ENCODE measurements around the gene RAB27A. TPM values are rescaled to one million over a fixed set of nuclear protein-coding genes. Genes with fewer than 3 reads are reported as not detected.

Gene RAB27A
- total and polyA plus RNA-seq, 2 of the 8 experiments (the other 6 are each of a cell fraction or from before 2014, with no cell fraction given), result 2.3 to 6.5 TPM

- no peak for TF ChIP-seq CTBP2 (IDR thresholded peaks at IDR 0.05; ENCODE audit: borderline replicate concordance, insufficient read depth, insufficient read length, low read length)
- TF ChIP-seq CBX8 (IDR thresholded peaks at IDR 0.05; ENCODE audit: borderline replicate concordance, low read depth, low read length), result no peak
- no peak for TF ChIP-seq ATF2 (IDR thresholded peaks at IDR 0.05; ENCODE audit: low read length)
- TF ChIP-seq SAP30 (IDR thresholded peaks at IDR 0.05; ENCODE audit: insufficient read depth, insufficient replicate concordance, low read length), result no peak
- no peak for TF ChIP-seq RNF2 (IDR thresholded peaks at IDR 0.05; ENCODE audit: borderline replicate concordance, low read depth, low read length, missing control alignments, poor library complexity, severe bottlenecking)
- no peak for TF ChIP-seq MAFK (IDR thresholded peaks at IDR 0.05; ENCODE audit: low read depth, low read length)
- no peak for TF ChIP-seq SRF (IDR thresholded peaks at IDR 0.05; ENCODE audit: low read depth, low read length)
- no peak for TF ChIP-seq FOSL1 (IDR thresholded peaks at IDR 0.05; ENCODE audit: insufficient read depth, low read depth, low read length)
- TF ChIP-seq CHD1 (IDR thresholded peaks at IDR 0.05; ENCODE audit: low read depth, low read length), result no peak
- TF ChIP-seq KDM1A (IDR thresholded peaks at IDR 0.05; ENCODE audit: borderline replicate concordance, low read length), result no peak
- no peak for TF ChIP-seq CEBPB (IDR thresholded peaks at IDR 0.05; ENCODE audit: low read depth, low read length)
- no peak for TF ChIP-seq HDAC2 (IDR thresholded peaks at IDR 0.05; ENCODE audit: borderline replicate concordance in 1 of 2, low read depth in 2 of 2, low read length in 2 of 2)
- TF ChIP-seq SIN3A (conservative IDR thresholded peaks at IDR 0.05 in 1 of 2, IDR thresholded peaks at IDR 0.05 in 1 of 2; ENCODE audit: low read depth in 1 of 2, low read length in 2 of 2), result no peak
- TF ChIP-seq SP1 (IDR thresholded peaks at IDR 0.05; ENCODE audit: low read depth, low read length), result no peak
- TF ChIP-seq TBP (IDR thresholded peaks at IDR 0.05; ENCODE audit: low read depth, low read length), result no peak
- no peak for TF ChIP-seq GABPA (IDR thresholded peaks at IDR 0.05; ENCODE audit: borderline replicate concordance, insufficient read depth, low read length)
These were observed 110.5 kb downstream of the RAB27A start (continued) for GRCh38 chr15:55179141-55179540.
